Adrenal gland (tissue), 12 donors: ENCODE data around the gene HOXA1. TPM values are rescaled to one million over a fixed set of nuclear protein-coding genes. Genes with fewer than 3 reads are reported as not detected.
A peak's percentile ranks its signal among the peaks of the same experiment; 100 is the strongest.

Experiments used
- DNase-seq, 7 donors: peaks; one replicate each; pipeline ENCODE4 v3.0.0-alpha.2; 2019 to 2020
- H3K27ac ChIP-seq, 5 donors: fragments of 200-600 bp; sonication (generic) in 4 of 5; 1 replicate in 3 of 5; 2 replicates in 2 of 5; pipeline versions ENCODE4 v1.5.1 to v1.8.0; 2016 to 2020; ENCODE audit warnings: mild to moderate bottlenecking in 1 of 5
- H3K27me3 ChIP-seq: fragments of 200-600 bp; 2 replicates; pipeline ENCODE4 v1.8.0; 2021
- H3K36me3 ChIP-seq, 2 donors: fragments of 200-600 bp; replicated peaks in 1 of 2; 1 replicate in 1 of 2; 2 replicates in 1 of 2; pipeline versions ENCODE4 v1.5.1 to v1.8.0; 2018 to 2022
- H3K4me1 ChIP-seq, 2 donors: fragments of 200-600 bp; replicated peaks in 1 of 2; 1 replicate in 1 of 2; 2 replicates in 1 of 2; pipeline versions ENCODE4 v1.5.1 to v1.8.0; 2018 to 2021
- H3K4me3 ChIP-seq, 4 donors: fragments of 200-600 bp; sonication (generic) in 3 of 4; one replicate each; pipeline ENCODE4 v1.5.1; 2016 to 2018
- H3K9me3 ChIP-seq, 3 donors: fragments of 200-600 bp; sonication (generic) in 1 of 3; replicated peaks in 1 of 3; 1 replicate in 2 of 3; 2 replicates in 1 of 3; pipeline versions ENCODE4 v1.5.1 to v1.8.0; 2016 to 2021
- CTCF ChIP-seq, 6 experiments: fragments of 450-650 bp in 4 of 6; fragments of 200-600 bp in 2 of 6; sonication (generic) in 1 of 6; IDR thresholded peaks; 1 replicate in 5 of 6; 2 replicates in 1 of 6; pipeline versions ENCODE4 v1.5.1 to v1.8.0; 2016 to 2021; ENCODE audit warnings: antibody characterized with exemption in 6 of 6, mild to moderate bottlenecking in 2 of 6, moderate library complexity in 1 of 6
- POLR2A ChIP-seq, 2 donors: fragments of 450-650 bp; IDR thresholded peaks; one replicate each; pipeline ENCODE4 v1.6.1; 2017; ENCODE audit warnings: antibody characterized with exemption in 2 of 2, mild to moderate bottlenecking in 2 of 2, moderate library complexity in 1 of 2
- WGBS, 4 donors: extraction: QIAGEN DNeasy Blood & Tissue Kit in 2 of 4; methylation state at CpG; one replicate each; pipeline versions ENCODE4 v1.1.5 to v1.1.7; 2013 to 2017; 5-methylcytosine and 5-hydroxymethylcytosine counted together
- intact Hi-C, 2 donors: fragments of 100-400 bp; cut with DNase I; formaldehyde crosslinking; loops; one replicate each; pipeline versions ENCODE4 v1.14.1 to v1.15.0; 2022 to 2023
- polyA plus RNA-seq, 3 donors: library from polyadenylated mRNA; stranded (reverse); fragments of 200-250 nt in 2 of 3; fragments of 350-450 nt in 1 of 3; fragmentation: Illumina TruSeq in 1 of 3; extraction: RNeasy Lipid Tissue Mini Kit (QIAGEN cat#74804) in 1 of 3; gene quantifications; one replicate each; pipeline ENCODE4 v1.2.3, GENCODE V29; 2013 to 2014
- total RNA-seq, 9 donors: library from RNA; depleted of rRNA in 4 of 9; stranded (reverse); fragments of >200 nt in 4 of 9; fragments of 120-200 nt in 1 of 9; fragmentation: NEBNext Ultra II Directional in 1 of 9; extraction: Animal tissue kit (Norgen Biotek cat#: 25700) in 1 of 9; gene quantifications; one replicate each; pipeline versions ENCODE4 v1.1.0 to v1.2.4, GENCODE V29; 2013 to 2023
- donor health status: healthy with polysubstance abuse.
- donor health status: Bipolar disorder and iron deficiency.
- donor health status: DM: yes; HTN: yes; CAD: no.
- donor health status: DM: no; HTN: no; CAD: no.
- donor health status: DM: no; HTN: no; CAD: no.
- donor health status: DM: yes; HTN: yes; CAD: no.

The HOXA1 gene
- total and polyA plus RNA-seq, 12 donors = 0.18 to 4.4 (median 0.90) TPM; not detected in 1

DNA sequence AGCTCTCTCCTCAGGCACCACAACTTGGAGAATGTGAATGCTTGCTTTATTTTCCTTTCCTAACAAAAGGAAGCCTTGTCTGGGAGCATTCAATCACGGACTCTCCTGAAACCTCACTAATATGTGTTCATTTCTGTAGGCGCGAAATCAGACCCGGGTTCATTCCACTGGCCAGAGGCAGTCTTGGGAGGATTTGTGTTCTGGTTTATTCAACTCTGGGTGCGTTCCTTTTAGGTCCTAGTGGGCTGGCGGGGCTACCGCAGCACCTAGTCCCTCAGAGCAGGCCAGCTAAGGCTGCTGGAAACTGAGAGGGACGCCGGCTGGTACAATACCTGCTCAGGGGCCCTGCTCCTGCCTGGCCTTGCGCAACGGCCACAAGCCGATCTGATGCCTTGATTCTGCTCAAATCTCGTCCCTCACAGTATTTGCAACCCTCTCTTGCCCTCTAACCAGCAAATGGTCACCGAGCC, 27.2 kb upstream of the HOXA1 start:
- H3K36me3 ChIP-seq = no peaks in the 10 kb centered on the region
- H3K9me3 ChIP-seq = no peaks in the 10 kb centered on the region
- TF ChIP-seq CTCF (IDR thresholded peaks at IDR 0.05) (no peak), POLR2A (IDR thresholded peaks at IDR 0.05) (no peak)
- H3K27ac ChIP-seq = peak overlapping the region in 4 of 5 donors; percentile 36 to 90 (median 54)
- no peaks in the 10 kb centered on the region for H3K27me3 ChIP-seq
- WGBS, 4 donors = 70 to 86% (median 77%) methylated on average over 8 to 14 of the region's 14 CpGs
- H3K4me1 ChIP-seq = peaks cover 0 to 28% of the 10 kb centered on the region in 2 donors
- DNase-seq = peak in 3 of 7 donors; percentile 13 to 50 (median 21)
- intact Hi-C loops = no loop called here
- peak overlapping the region in 1 of 4 donors; percentile 20 for H3K4me3 ChIP-seq

- Histone ChIP-seq H3K4me1 (peaks cover 0 to 21% of the 10 kb centered on the region in 2 donors), H3K27ac (peak overlapping the region in 2 of 5 donors; percentile 69 to 90), H3K9me3 (no peaks in the 10 kb centered on the region), H3K4me3 (peak overlapping the region in 1 of 4 donors; percentile 20), H3K36me3 (no peaks in the 10 kb centered on the region), H3K27me3 (no peaks in the 10 kb centered on the region)
- intact Hi-C loops = no loop called here
- 67 to 71% (median 70%) methylated on average over 40 to 42 of the region's 42 CpGs for WGBS, 4 donors
- DNase-seq = peak in 3 of 7 donors; percentile 15 to 53 (median 38)
- no peak for TF ChIP-seq POLR2A (IDR thresholded peaks at IDR 0.05)
- TF ChIP-seq CTCF (IDR thresholded peaks at IDR 0.05) = no peak
Measured at GRCh38 chr7:27122077-27122910, 26.5 kb upstream of the HOXA1 start.

DNA sequence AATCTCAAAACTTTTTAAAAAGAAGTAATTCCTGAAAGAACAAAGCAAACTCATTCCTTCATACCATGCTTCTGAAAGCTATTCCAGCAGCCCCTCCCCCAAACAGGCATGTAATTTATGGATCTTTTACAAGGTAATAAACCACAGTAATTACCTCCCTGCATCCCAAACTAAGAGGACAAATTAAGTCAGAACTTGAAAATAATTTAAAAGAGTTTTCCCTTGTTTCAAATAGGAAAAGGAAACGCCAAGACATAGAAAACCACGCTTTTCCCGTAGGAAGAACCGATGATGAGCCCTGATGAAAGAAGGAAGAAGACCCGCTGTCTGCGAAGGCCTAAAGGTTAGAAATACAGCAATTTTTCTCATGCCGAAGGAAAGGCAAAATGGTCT, 25.9 kb upstream of the HOXA1 start:
- H3K36me3 ChIP-seq = no peaks in the 10 kb centered on the region
- DNase-seq = no peak
- WGBS, 4 donors = 73 to 78% (median 75%) methylated on average over 7 of the region's 7 CpGs
- intact Hi-C loops = no loop called here
- TF ChIP-seq POLR2A (IDR thresholded peaks at IDR 0.05) (no peak), CTCF (IDR thresholded peaks at IDR 0.05) (no peak)
- H3K4me1 ChIP-seq = peaks cover 0 to 15% of the 10 kb centered on the region in 2 donors
- H3K4me3 ChIP-seq = peak overlapping the region in 1 of 4 donors; percentile 20
- no peaks in the 10 kb centered on the region for H3K9me3 ChIP-seq
- H3K27ac ChIP-seq = peak overlapping the region in 2 of 5 donors; percentile 69 to 90
- H3K27me3 ChIP-seq = no peaks in the 10 kb centered on the region

DNA sequence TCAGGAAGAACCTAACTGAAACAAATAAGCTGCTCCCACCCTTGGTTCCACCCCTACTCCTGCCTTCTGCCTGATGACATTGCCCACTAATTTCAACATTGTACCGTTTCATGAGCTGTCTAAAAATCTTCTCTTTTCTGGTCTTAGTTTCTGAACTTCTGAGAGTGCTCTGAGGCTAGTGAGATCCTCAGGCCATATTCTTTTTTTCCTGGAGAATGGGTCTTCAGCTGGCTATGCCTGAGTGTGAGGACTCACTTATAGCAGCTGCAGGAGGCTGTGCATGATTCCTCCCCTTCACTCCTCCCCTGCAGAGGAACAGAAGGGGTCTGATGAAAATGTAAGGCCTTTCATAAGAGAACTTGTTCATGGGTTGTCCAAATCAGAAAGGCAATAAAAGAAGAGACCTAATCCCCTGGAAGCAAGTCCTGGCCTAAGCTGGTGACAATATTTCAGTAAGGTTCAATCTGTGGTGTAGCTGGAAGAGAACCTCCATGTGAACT, 23.7 kb upstream of the HOXA1 start:
- H3K36me3 ChIP-seq = no peaks in the 10 kb centered on the region
- no peak overlapping the region for H3K4me3 ChIP-seq
- H3K4me1 ChIP-seq = no peaks in the 10 kb centered on the region
- intact Hi-C loops = no loop called here
- no peaks in the 10 kb centered on the region for H3K27me3 ChIP-seq
- WGBS, 4 donors = 67 to 76% (median 73%) methylated on average over 1 of the region's 1 CpG
- TF ChIP-seq CTCF (IDR thresholded peaks at IDR 0.05) (no peak), POLR2A (IDR thresholded peaks at IDR 0.05) (no peak)
- no peaks in the 10 kb centered on the region for H3K9me3 ChIP-seq
- DNase-seq = peak in 1 of 7 donors; percentile 6
- peak overlapping the region in 2 of 5 donors; percentile 49 to 51 for H3K27ac ChIP-seq
